ENCODE measurements around the gene ORM1. TPM values are rescaled to one million over a fixed set of nuclear protein-coding genes. Genes with fewer than 3 reads are reported as not detected.

ORM1 gene
- total RNA-seq, 1 experiment from 2014 or later, result 4.4 TPM

DNA sequence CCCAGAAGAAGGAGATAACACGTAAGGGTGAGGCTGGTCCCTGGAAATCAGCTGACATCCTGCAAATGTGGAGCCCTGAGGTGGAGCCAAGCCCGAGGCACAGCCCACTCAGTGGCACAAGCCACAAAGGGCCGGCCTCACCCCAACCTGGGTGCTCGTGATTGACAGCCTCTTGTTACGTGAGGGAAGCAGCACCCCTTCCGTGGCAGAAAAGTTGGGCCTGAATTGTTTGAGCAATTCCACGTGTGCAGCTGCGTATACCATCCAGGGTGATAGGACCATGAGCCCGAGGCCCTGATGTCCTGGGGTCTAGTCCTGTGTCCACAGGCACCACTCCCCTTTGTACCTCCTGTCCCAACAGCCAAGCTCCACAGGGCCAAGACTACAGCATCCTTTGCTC is 11.6 kb downstream of the ORM1 start:
- Mint-ChIP-seq H3K27ac (no peak overlapping the region), H3K27me3 (ENCODE audit: low read depth) (peaks cover 4% of the 10 kb centered on the region), H3K4me3 (no peak overlapping the region), H3K9me3 (no peaks in the 10 kb centered on the region; a peak in 1 of 5 replicates), H3K4me1 (0 out of 4 replicates have a peak, but pooled peaks cover 0 to 2% of the 10 kb centered on the region in 2 experiments), H3K36me3 (ENCODE audit: insufficient read depth in 1 of 3, low read depth in 3 of 3) (peaks cover 27 to 36% (median 32%) of the 10 kb centered on the region in 3 experiments; a peak in 6 of 7 replicates)
- H3K27me3 ChIP-seq (ENCODE audit: insufficient read depth, low read length), result no peaks in the 10 kb centered on the region
- H3K9ac ChIP-seq (ENCODE audit: extremely low read depth, insufficient read length, low read length), result no peak overlapping the region
- no peak overlapping the region for H3K27ac ChIP-seq (ENCODE audit: insufficient read length, low read depth, low read length)
- no peaks in the 10 kb centered on the region for H3K9me3 ChIP-seq (ENCODE audit: control insufficient read depth, low read depth, low read length)
- H2AK5ac ChIP-seq (ENCODE audit: insufficient read length, low read length), result no peak overlapping the region
- H4K8ac ChIP-seq (replicated peaks; ENCODE audit: insufficient read length, low read depth, low read length), result no peak overlapping the region
- no peak overlapping the region for H2BK15ac ChIP-seq (ENCODE audit: low read depth, low read length)
- no peak overlapping the region for H4K91ac ChIP-seq (ENCODE audit: insufficient read length, low read depth, low read length)
- no peak overlapping the region for H2BK12ac ChIP-seq (ENCODE audit: insufficient read length, low read depth, low read length)
- H3K79me1 ChIP-seq (ENCODE audit: insufficient read depth, low read depth, low read length, poor library complexity, severe bottlenecking), result no peaks in the 10 kb centered on the region
- no peak overlapping the region for H3K18ac ChIP-seq (ENCODE audit: insufficient read length, low read depth, low read length)
- H2BK5ac ChIP-seq (ENCODE audit: insufficient read length, low read length), result no peak overlapping the region
- no peak overlapping the region for H2BK20ac ChIP-seq (ENCODE audit: low read depth, low read length, poor library complexity, severe bottlenecking)
- H3K4me2 ChIP-seq (ENCODE audit: insufficient read depth, insufficient read length, low read length), result no peak overlapping the region
- no peak overlapping the region for H2AFZ ChIP-seq (ENCODE audit: low read length)
- H3K79me2 ChIP-seq (ENCODE audit: insufficient read depth, low read length), result no peaks in the 10 kb centered on the region
- H3T11ph ChIP-seq (ENCODE audit: low read length), result no peak overlapping the region
- H3K56ac ChIP-seq (ENCODE audit: insufficient read length, low read depth, low read length), result no peak overlapping the region
- no peak overlapping the region for H4K5ac ChIP-seq (ENCODE audit: insufficient read length, low read depth, low read length)
- no peak overlapping the region for H2BK120ac ChIP-seq (ENCODE audit: low read depth, low read length, poor library complexity, severe bottlenecking)
- H3K4ac ChIP-seq (ENCODE audit: low read depth, low read length), result no peak overlapping the region
- TF ChIP-seq CTCF (conservative IDR thresholded peaks at IDR 0.05), result no peak
- H3K23me2 ChIP-seq (ENCODE audit: insufficient read length, low read depth, low read length, poor library complexity, severe bottlenecking), result no peaks in the 10 kb centered on the region
- no peak for DNase-seq
- WGBS (ENCODE audit: extremely low coverage, insufficient read length, low lambda C conversion rate), result no CpG with 5 or more reads among the region's 9 CpGs
- H4K20me1 ChIP-seq (ENCODE audit: control insufficient read depth, insufficient read depth, insufficient read length), result no peaks in the 10 kb centered on the region
- no peak overlapping the region for H3K14ac ChIP-seq (ENCODE audit: insufficient read depth, low read length)
- H3K23ac ChIP-seq (ENCODE audit: insufficient read length, low read depth, low read length), result no peak overlapping the region
- H3K4me1 ChIP-seq (ENCODE audit: insufficient read depth, low read length), result no peaks in the 10 kb centered on the region
